ENCODE measurements around the gene SPO11.

Gene SPO11

GRCh38 chr20:57287901-57288300 lies 41.7 kb upstream of the SPO11 start:
- DNase-seq (ENCODE audit: low read depth): no peak
- H3K4me3 ChIP-seq (ENCODE audit: low read depth, low read length): no peak overlapping the region
- no peak for TF ChIP-seq CTCF (IDR thresholded peaks at IDR 0.05; ENCODE audit: low read depth, low read length, missing control alignments)
- in situ Hi-C loops (cut with HindIII; ENCODE audit: low sequenced_read_pairs): no loop called here

- H3K4me3 ChIP-seq (ENCODE audit: low read depth, low read length): no peak overlapping the region
- in situ Hi-C loops (cut with HindIII; ENCODE audit: low sequenced_read_pairs): no loop called here
- no peak for DNase-seq (ENCODE audit: low read depth)
- TF ChIP-seq CTCF (IDR thresholded peaks at IDR 0.05; ENCODE audit: low read depth, low read length, missing control alignments): no peak
Measured at GRCh38 chr20:57288651-57289277, 40.8 kb upstream of the SPO11 start.

- H3K4me3 ChIP-seq (ENCODE audit: low read depth, low read length): no peak overlapping the region
- in situ Hi-C loops (cut with HindIII; ENCODE audit: low sequenced_read_pairs): no loop called here
- no peak for TF ChIP-seq CTCF (IDR thresholded peaks at IDR 0.05; ENCODE audit: low read depth, low read length, missing control alignments)
- DNase-seq (ENCODE audit: low read depth): no peak
Measured at GRCh38 chr20:57289391-57290177, 40.0 kb upstream of the SPO11 start.

GRCh38 chr20:57290178-57290484 lies 39.5 kb upstream of the SPO11 start:
- DNase-seq (ENCODE audit: low read depth): no peak
- in situ Hi-C loops (cut with HindIII; ENCODE audit: low sequenced_read_pairs): no loop called here
- no peak overlapping the region for H3K4me3 ChIP-seq (ENCODE audit: low read depth, low read length)
- no peak for TF ChIP-seq CTCF (IDR thresholded peaks at IDR 0.05; ENCODE audit: low read depth, low read length, missing control alignments)

GRCh38 chr20:57291003-57291402 lies 38.6 kb upstream of the SPO11 start:
- no peak for TF ChIP-seq CTCF (IDR thresholded peaks at IDR 0.05; ENCODE audit: low read depth, low read length, missing control alignments)
- no peak for DNase-seq (ENCODE audit: low read depth)
- in situ Hi-C loops (cut with HindIII; ENCODE audit: low sequenced_read_pairs): no loop called here
- no peak overlapping the region for H3K4me3 ChIP-seq (ENCODE audit: low read depth, low read length)

- in situ Hi-C loops (cut with HindIII; ENCODE audit: low sequenced_read_pairs): no loop called here
- DNase-seq (ENCODE audit: low read depth): no peak
- no peak for TF ChIP-seq CTCF (IDR thresholded peaks at IDR 0.05; ENCODE audit: low read depth, low read length, missing control alignments)
- no peak overlapping the region for H3K4me3 ChIP-seq (ENCODE audit: low read depth, low read length)
Measured at GRCh38 chr20:57291694-57292093, 37.9 kb upstream of the SPO11 start.

All from astrocyte of the cerebellum (primary cell).